Measurements from ENCODE around the gene MSH2.
A peak's percentile ranks its signal among the peaks of the same experiment; 100 is the strongest.
"Not testable (repeated sequence)": the region's sequence is repeated elsewhere in the genome, so short reads cannot be mapped to it uniquely, and the experiment has no call there.

MSH2 gene

GRCh38 chr2:47402805-47403608 is at the start of gene MSH2:
MSH2 (plus strand) TSS chr2:47403156; CDS start chr2:47403192, 36 bp downstream.
- TF ChIP-seq GATA1 (IDR thresholded peaks at IDR 0.05; ENCODE audit: low read depth, low read length) = no peak
- peak; percentile 72 for TF ChIP-seq POLR2A (IDR thresholded peaks at IDR 0.05; ENCODE audit: low read length)
- DNase-seq = peak; percentile 95 to 96

GRCh38 chr2:47354013-47354847 is 48.7 kb upstream of the MSH2 start:
- no peak for TF ChIP-seq POLR2A (IDR thresholded peaks at IDR 0.05; ENCODE audit: low read length)
- no peak for TF ChIP-seq GATA1 (IDR thresholded peaks at IDR 0.05; ENCODE audit: low read depth, low read length)
- DNase-seq = peak in 1 of 2 experiments; percentile 25

- TF ChIP-seq GATA1 (IDR thresholded peaks at IDR 0.05; ENCODE audit: low read depth, low read length) (no peak), POLR2A (IDR thresholded peaks at IDR 0.05; ENCODE audit: low read length) (no peak)
- no peak for DNase-seq
Measured at GRCh38 chr2:47354848-47355204, 48.1 kb upstream of the MSH2 start.

GRCh38 chr2:47357483-47357882 is 45.5 kb upstream of the MSH2 start:
- no peak for TF ChIP-seq GATA1 (IDR thresholded peaks at IDR 0.05; ENCODE audit: low read depth, low read length)
- TF ChIP-seq POLR2A (IDR thresholded peaks at IDR 0.05; ENCODE audit: low read length) = no peak
- DNase-seq = peak in 1 of 2 experiments; percentile 26

- DNase-seq = no peak
- TF ChIP-seq POLR2A (IDR thresholded peaks at IDR 0.05; ENCODE audit: low read length) (no peak), GATA1 (IDR thresholded peaks at IDR 0.05; ENCODE audit: low read depth, low read length) (no peak)
Measured at GRCh38 chr2:47359375-47359868, 43.5 kb upstream of the MSH2 start.

GRCh38 chr2:47360283-47360682 is 42.7 kb upstream of the MSH2 start:
- TF ChIP-seq GATA1 (IDR thresholded peaks at IDR 0.05; ENCODE audit: low read depth, low read length) = no peak
- no peak for TF ChIP-seq POLR2A (IDR thresholded peaks at IDR 0.05; ENCODE audit: low read length)

GRCh38 chr2:47360927-47361326 is 42.0 kb upstream of the MSH2 start:
- DNase-seq = peak in 1 of 2 experiments; percentile 14
- TF ChIP-seq POLR2A (IDR thresholded peaks at IDR 0.05; ENCODE audit: low read length) (no peak), GATA1 (IDR thresholded peaks at IDR 0.05; ENCODE audit: low read depth, low read length) (no peak)

More at GRCh38 chr2:47360283-47360682, 42.7 kb upstream of the MSH2 start:
- DNase-seq = no peak

GRCh38 chr2:47361505-47362229 is 41.3 kb upstream of the MSH2 start:
- DNase-seq = not testable (repeated sequence)

- peak; percentile 39 to 40 for DNase-seq
- TF ChIP-seq GATA1 (IDR thresholded peaks at IDR 0.05; ENCODE audit: low read depth, low read length) (no peak), POLR2A (IDR thresholded peaks at IDR 0.05; ENCODE audit: low read length) (no peak)
Measured at GRCh38 chr2:47373747-47374146, 29.2 kb upstream of the MSH2 start.

GRCh38 chr2:47375307-47375706 is 27.6 kb upstream of the MSH2 start:
- no peak for TF ChIP-seq POLR2A (IDR thresholded peaks at IDR 0.05; ENCODE audit: low read length)
- TF ChIP-seq GATA1 (IDR thresholded peaks at IDR 0.05; ENCODE audit: low read depth, low read length) = no peak
- DNase-seq = no peak

GRCh38 chr2:47379384-47379783 is 23.6 kb upstream of the MSH2 start:
- TF ChIP-seq GATA1 (IDR thresholded peaks at IDR 0.05; ENCODE audit: low read depth, low read length) = no peak
- no peak for TF ChIP-seq POLR2A (IDR thresholded peaks at IDR 0.05; ENCODE audit: low read length)
- no peak for DNase-seq

GRCh38 chr2:47381408-47381807 is 21.5 kb upstream of the MSH2 start:
- no peak for DNase-seq
- TF ChIP-seq GATA1 (IDR thresholded peaks at IDR 0.05; ENCODE audit: low read depth, low read length) = no peak
- TF ChIP-seq POLR2A (IDR thresholded peaks at IDR 0.05; ENCODE audit: low read length) = no peak

GRCh38 chr2:47386551-47386950 is 16.4 kb upstream of the MSH2 start:
- no peak for DNase-seq

GRCh38 chr2:47388888-47389287 is 14.1 kb upstream of the MSH2 start:
- no peak for DNase-seq
- TF ChIP-seq GATA1 (IDR thresholded peaks at IDR 0.05; ENCODE audit: low read depth, low read length) (no peak), POLR2A (IDR thresholded peaks at IDR 0.05; ENCODE audit: low read length) (no peak)

More at GRCh38 chr2:47386551-47386950, 16.4 kb upstream of the MSH2 start:
- TF ChIP-seq GATA1 (IDR thresholded peaks at IDR 0.05; ENCODE audit: low read depth, low read length) = no peak
- TF ChIP-seq POLR2A (IDR thresholded peaks at IDR 0.05; ENCODE audit: low read length) = no peak

Measured in erythroblast (primary cell).